GM12891 (cell line): Measurements from ENCODE around the gene OTUD5.

Source experiments
- PAX5 ChIP-seq: IDR thresholded peaks from 2 replicates; pipeline ENCODE4 v1.6.1; 2011; ENCODE audit warnings: low read length, moderate library complexity, mild to moderate bottlenecking; ENCODE audit not compliant: insufficient read depth, severe bottlenecking
- POLR2A ChIP-seq: IDR thresholded peaks from 2 replicates; pipeline ENCODE4 v1.6.1; 2011; ENCODE audit warnings: low read depth, low read length, control low read depth
- POLR2AphosphoS5 ChIP-seq: IDR thresholded peaks from 2 replicates; pipeline ENCODE4 v1.6.1; 2011; ENCODE audit warnings: low read depth, low read length, control low read depth
- SPI1 ChIP-seq: IDR thresholded peaks from 2 replicates; pipeline ENCODE4 v1.6.1; 2011; ENCODE audit warnings: low read depth, low read length, control low read depth
- TAF1 ChIP-seq: IDR thresholded peaks from 2 replicates; pipeline ENCODE4 v1.6.1; 2011; ENCODE audit warnings: low read depth, low read length, control low read depth

- TF ChIP-seq POLR2A (no peak), SPI1 (no peak), POLR2AphosphoS5 (no peak), PAX5 (no peak), TAF1 (no peak)
These were observed 38.0 kb downstream of the OTUD5 start for GRCh38 chrX:48919360-48919841.
